Measurements from ENCODE around the gene USP14. TPM values are rescaled to one million over a fixed set of nuclear protein-coding genes. Genes with fewer than 3 reads are reported as not detected.

The USP14 gene
- total RNA-seq (2022; extraction: Qiagen RNA extraction), result 60.5 to 69.9 TPM (median 65.1 TPM) in 5 replicates

DNA sequence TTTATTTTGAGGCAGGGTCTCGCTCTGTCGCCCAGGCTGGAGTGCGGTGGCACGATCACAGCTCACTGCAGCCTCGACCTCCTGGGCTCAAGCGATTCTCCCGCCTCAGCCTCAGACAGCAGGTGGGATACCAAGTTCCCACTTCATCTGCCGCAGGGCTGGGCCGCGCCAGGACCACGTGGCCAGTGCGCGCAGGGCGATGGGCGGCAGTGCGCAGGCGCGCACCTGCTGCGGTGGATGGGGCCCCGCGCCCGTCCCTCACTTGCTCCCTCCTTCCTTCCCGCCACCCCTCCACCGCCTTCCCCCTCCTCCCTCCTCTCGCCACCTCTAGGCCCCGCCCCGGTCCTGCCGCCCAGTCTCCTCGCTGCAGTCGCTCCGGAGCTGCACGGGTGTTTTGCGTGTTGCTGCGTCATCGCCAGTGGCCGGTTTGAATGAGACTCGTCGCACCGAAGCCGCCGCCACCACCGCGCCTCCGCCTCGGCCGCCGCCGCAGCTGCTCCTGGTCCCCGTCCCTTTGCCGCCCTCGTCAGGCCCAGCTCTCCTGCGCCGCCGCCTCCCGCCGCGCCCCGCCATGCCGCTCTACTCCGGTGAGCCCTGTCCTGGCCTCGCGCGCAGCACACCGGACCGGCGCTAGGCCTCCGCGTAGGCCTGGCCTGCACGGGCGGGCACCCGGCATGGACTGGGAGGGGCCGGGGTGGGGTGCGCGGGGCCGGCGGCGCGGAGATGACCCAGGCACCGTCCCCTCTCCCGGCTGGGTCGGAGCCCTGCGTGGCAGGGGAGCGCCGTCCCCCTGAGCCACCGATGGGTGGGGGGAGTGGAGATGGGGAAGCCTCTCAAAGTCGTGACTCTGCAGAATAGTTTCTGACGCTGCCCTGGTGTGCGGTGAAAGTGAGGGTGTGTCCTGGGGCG is at the start of gene USP14:
Gene USP14 (plus strand): TSS at position 430 of the 909 bp plus-strand sequence. CDS start 142 bp downstream, at position 572.

Other genes starting within 250 kb of the USP14 start
- 0.18 TPM in 1 of 5 replicates, not detected in the others for gene TUBB8B, start 108.9 kb upstream of the USP14 start, total RNA-seq (2022; extraction: Qiagen RNA extraction)
- 17.0 to 19.7 TPM (median 17.5 TPM) in 5 replicates for gene THOC1, start 109.5 kb downstream of the USP14 start, total RNA-seq (2022; extraction: Qiagen RNA extraction)